Activated T-helper 1 cell treated with Interleukin-2 at 50 U/mL for 16 hours (primary cell): ENCODE measurements around the gene DHRS12.

Experiments
- DNase-seq: peaks from one replicate; pipeline ENCODE4 v3.0.0-alpha.2; 2020; ENCODE audit warnings: low read depth

The DHRS12 gene

GRCh38 chr13:51781246-51782022 lies 22.5 kb downstream of the DHRS12 start:
- DNase-seq, result no peak

- DNase-seq, result no peak
Measured at GRCh38 chr13:51780099-51780498, 23.9 kb downstream of the DHRS12 start.

- DNase-seq, result no peak
Measured at GRCh38 chr13:51778392-51778791, 25.6 kb downstream of the DHRS12 start.

- DNase-seq, result no peak
Measured at GRCh38 chr13:51777921-51778320, 26.0 kb downstream of the DHRS12 start.

- no peak for DNase-seq
Measured at GRCh38 chr13:51776179-51776578, 27.8 kb downstream of the DHRS12 start.

GRCh38 chr13:51773515-51773914 lies 30.4 kb downstream of the DHRS12 start:
- DNase-seq, result no peak

GRCh38 chr13:51772781-51773180 lies 31.2 kb downstream of the DHRS12 start:
- DNase-seq, result no peak

- DNase-seq, result no peak
Measured at GRCh38 chr13:51772105-51772455, 31.9 kb downstream of the DHRS12 start.

- no peak for DNase-seq
Measured at GRCh38 chr13:51771418-51772104, 32.4 kb downstream of the DHRS12 start.

- no peak for DNase-seq
Measured at GRCh38 chr13:51770681-51771417, 33.1 kb downstream of the DHRS12 start.

GRCh38 chr13:51770160-51770559 lies 33.8 kb downstream of the DHRS12 start:
- no peak for DNase-seq

- DNase-seq, result no peak
Measured at GRCh38 chr13:51769455-51770127, 34.4 kb downstream of the DHRS12 start.

GRCh38 chr13:51768976-51769375 lies 35.0 kb downstream of the DHRS12 start:
- DNase-seq, result no peak

- DNase-seq, result no peak
Measured at GRCh38 chr13:51768378-51768921, 35.5 kb downstream of the DHRS12 start.

GRCh38 chr13:51767100-51767499 lies 36.9 kb downstream of the DHRS12 start:
- no peak for DNase-seq

GRCh38 chr13:51765142-51765515 lies 38.8 kb downstream of the DHRS12 start:
- no peak for DNase-seq

GRCh38 chr13:51764184-51765141 lies 39.5 kb downstream of the DHRS12 start:
- no peak for DNase-seq

- DNase-seq, result no peak
Measured at GRCh38 chr13:51763486-51763885, 40.5 kb downstream of the DHRS12 start.

- no peak for DNase-seq
Measured at GRCh38 chr13:51761643-51762350, 42.2 kb downstream of the DHRS12 start.

- DNase-seq, result no peak
Measured at GRCh38 chr13:51760592-51760991, 43.4 kb downstream of the DHRS12 start.
